HepG2 (cell line): ENCODE results near the gene PCYT2. TPM values are rescaled to one million over a fixed set of nuclear protein-coding genes. Genes with fewer than 3 reads are reported as not detected.

Experiments used
- ARID2 ChIP-seq: sonication (generic); formaldehyde crosslinking; IDR thresholded peaks from 2 replicates; pipeline ENCODE4 v1.8.1; 2022; ENCODE audit warnings: mild to moderate bottlenecking, missing genetic modification reagents, borderline replicate concordance
- ARNTL ChIP-seq: sonication (generic); formaldehyde crosslinking; IDR thresholded peaks from 2 replicates; pipeline ENCODE4 v1.4.0; 2020; ENCODE audit warnings: mild to moderate bottlenecking, missing genetic modification reagents
- ATRX ChIP-seq: sonication (generic); formaldehyde crosslinking; IDR thresholded peaks from 2 replicates; pipeline ENCODE4 v1.4.0; 2020; ENCODE audit warnings: missing genetic modification reagents, borderline replicate concordance
- CENPBD1 ChIP-seq: sonication (generic); formaldehyde crosslinking; IDR thresholded peaks from 2 replicates; pipeline ENCODE4 v1.8.0; 2022; ENCODE audit warnings: missing genetic modification reagents, low read depth, mild to moderate bottlenecking, borderline replicate concordance
- DNMT1 ChIP-seq: sonication (generic); formaldehyde crosslinking; IDR thresholded peaks from 2 replicates; pipeline ENCODE4 v1.5.1; 2020; ENCODE audit warnings: mild to moderate bottlenecking, missing genetic modification reagents
- DRAP1 ChIP-seq: IDR thresholded peaks from 2 replicates; pipeline ENCODE4 v1.6.1; 2016; ENCODE audit warnings: missing genetic modification reagents, missing compliant biosample characterization
- E2F5 ChIP-seq: sonication (generic); formaldehyde crosslinking; conservative IDR thresholded peaks from 2 replicates; pipeline ENCODE4 v1.4.0; 2020; ENCODE audit warnings: missing genetic modification reagents
- HCFC1 ChIP-seq: fragments of 150-350 bp; IDR thresholded peaks from 2 replicates; pipeline ENCODE4 v1.6.1; 2014; ENCODE audit warnings: low read depth, low read length
- HHEX ChIP-seq: IDR thresholded peaks from 2 replicates; pipeline ENCODE4 v1.6.1; 2016; ENCODE audit warnings: control low read depth
- JUNB ChIP-seq: sonication (generic); formaldehyde crosslinking; IDR thresholded peaks from 2 replicates; pipeline ENCODE4 v1.8.0; 2022; ENCODE audit warnings: missing genetic modification reagents, mild to moderate bottlenecking, borderline replicate concordance
- LBX2 ChIP-seq: sonication (generic); formaldehyde crosslinking; IDR thresholded peaks from 2 replicates; pipeline ENCODE4 v1.5.0; 2020; ENCODE audit warnings: missing genetic modification reagents, mild to moderate bottlenecking, borderline replicate concordance
- SKI ChIP-seq: fragments of 450-650 bp; IDR thresholded peaks from one replicate; pipeline ENCODE4 v1.6.1; 2018; ENCODE audit warnings: mild to moderate bottlenecking; ENCODE audit not compliant: partially characterized antibody
- SP2 ChIP-seq: sonication (generic); formaldehyde crosslinking; IDR thresholded peaks from 2 replicates; pipeline ENCODE4 v1.5.1; 2020; ENCODE audit warnings: mild to moderate bottlenecking, missing genetic modification reagents
- TRIM24 ChIP-seq: sonication (generic); formaldehyde crosslinking; IDR thresholded peaks from 2 replicates; pipeline ENCODE4 v1.8.0; 2022; ENCODE audit warnings: mild to moderate bottlenecking, missing genetic modification reagents
- USF2 ChIP-seq, 2 experiments: sonication (generic) in 1 of 2; formaldehyde crosslinking in 1 of 2; IDR thresholded peaks; 2 replicates each; pipeline versions ENCODE4 v1.5.1 to v1.6.1; 2011 to 2020; ENCODE audit warnings: borderline replicate concordance in 1 of 2, low read depth in 1 of 2, low read length in 1 of 2, mild to moderate bottlenecking in 1 of 2, missing genetic modification reagents in 1 of 2, moderate library complexity in 1 of 2
- XRCC5 ChIP-seq: fragments of 200-400 bp; formaldehyde crosslinking; optimal IDR thresholded peaks from 2 replicates; pipeline ENCODE3; 2017; ENCODE audit warnings: mild to moderate bottlenecking, low read length
- ZFP1 ChIP-seq: IDR thresholded peaks from 2 replicates; pipeline ENCODE4 v1.6.1; 2016
- ZNF264 ChIP-seq: sonication (generic); formaldehyde crosslinking; IDR thresholded peaks from 2 replicates; pipeline ENCODE4 v1.4.0; 2020; ENCODE audit warnings: missing genetic modification reagents
- ZNF451 ChIP-seq: sonication (generic); formaldehyde crosslinking; IDR thresholded peaks from 2 replicates; pipeline ENCODE4 v1.5.0; 2020; ENCODE audit warnings: mild to moderate bottlenecking, missing genetic modification reagents
- ZNF460 ChIP-seq: sonication (generic); formaldehyde crosslinking; IDR thresholded peaks from 2 replicates; pipeline ENCODE4 v1.5.1; 2020; ENCODE audit warnings: missing genetic modification reagents, mild to moderate bottlenecking, borderline replicate concordance
- ZNF543 ChIP-seq: sonication (generic); formaldehyde crosslinking; IDR thresholded peaks from 2 replicates; pipeline ENCODE4 v1.4.0; 2020; ENCODE audit warnings: mild to moderate bottlenecking, missing genetic modification reagents
- ZNF549 ChIP-seq: sonication (generic); formaldehyde crosslinking; IDR thresholded peaks from 2 replicates; pipeline ENCODE4 v1.5.0; 2020; ENCODE audit warnings: missing genetic modification reagents
- ZNF841 ChIP-seq: sonication (generic); formaldehyde crosslinking; IDR thresholded peaks from 2 replicates; pipeline ENCODE4 v1.8.1; 2023; ENCODE audit warnings: missing genetic modification reagents, borderline replicate concordance
- ZSCAN5A ChIP-seq: sonication (generic); formaldehyde crosslinking; IDR thresholded peaks from 2 replicates; pipeline ENCODE4 v1.8.0; 2022; ENCODE audit warnings: mild to moderate bottlenecking, missing genetic modification reagents, borderline replicate concordance
- polyA plus RNA-seq, 8 experiments: library from polyadenylated mRNA; depleted of rRNA in 3 of 8; stranded (reverse) in 7 of 8; unstranded in 1 of 8; fragments of >200 nt; fragmentation: Illumina TruSeq in 4 of 8; extraction: Trizol in 4 of 8; gene quantifications; 2 replicates each; pipeline versions ENCODE4 v1.2.1 to v1.2.3, GENCODE V29; 2011 to 2016; ENCODE audit warnings: low read depth in 4 of 8, missing spikeins in 1 of 8, mixed read lengths in 1 of 8; ENCODE audit not compliant: insufficient read depth in 1 of 8
- total RNA-seq, 5 experiments: library from RNA; depleted of rRNA; stranded (reverse); fragments of >200 nt; fragmentation: Illumina TruSeq; extraction: Trizol; gene quantifications; 2 replicates each; pipeline ENCODE4 v1.2.3, GENCODE V29; 2016; ENCODE audit warnings: low read depth in 1 of 5

Gene PCYT2
- total and polyA plus RNA-seq, 2 of the 13 experiments (the other 11 are each of a cell fraction or from before 2014, with no cell fraction given), result 147 to 297 TPM

GRCh38 chr17:81859906-81860755 is 51.1 kb downstream of the PCYT2 start, which contains the start of gene P4HB (continued):
- TF ChIP-seq HCFC1, result no peak
- peak; percentile 88 for TF ChIP-seq ARID2 (CRISPR knock-in tag)
- no peak for TF ChIP-seq ZNF460 (CRISPR knock-in tag)
- no peak for TF ChIP-seq ZNF549 (CRISPR knock-in tag)
- peak; percentile 71 for TF ChIP-seq SKI
- no peak for TF ChIP-seq JUNB
- TF ChIP-seq DRAP1 (CRISPR knock-in tag), result no peak; the same call in 1 of the 2 replicates
- no peak; the same call in 1 of the 2 replicates for TF ChIP-seq LBX2 (CRISPR knock-in tag)
- no peak; the same call in 1 of the 2 replicates for TF ChIP-seq ARNTL (CRISPR knock-in tag)
- peak; percentile 76 for TF ChIP-seq ZSCAN5A (CRISPR knock-in tag)
- no peak for TF ChIP-seq ZFP1
- TF ChIP-seq HHEX, result no peak
- no peak; the same call in 1 of the 2 replicates for TF ChIP-seq CENPBD1
- peak; percentile 66; the same call in 1 of the 2 replicates for TF ChIP-seq DNMT1 (CRISPR knock-in tag)
- TF ChIP-seq E2F5 (CRISPR knock-in tag), result peak; percentile 43; the same call in 1 of the 2 replicates
- TF ChIP-seq USF2 (IDR thresholded peaks at IDR 0.05; ENCODE audit: low read depth, low read length), result no peak
- TF ChIP-seq USF2 (CRISPR knock-in tag; IDR thresholded peaks at IDR 0.05; ENCODE audit: borderline replicate concordance), result no peak; the same call in 1 of the 2 replicates
- TF ChIP-seq ATRX, result no peak
- no peak; the same call in 1 of the 2 replicates for TF ChIP-seq ZNF264 (CRISPR knock-in tag)
- no peak for TF ChIP-seq TRIM24
- no peak for TF ChIP-seq SP2 (CRISPR knock-in tag)
- 0 out of 2 replicates have a peak, but pooled peaks have one; percentile 57 for TF ChIP-seq ZNF451 (CRISPR knock-in tag)
- peak; percentile 36 for TF ChIP-seq XRCC5
- 0 out of 2 replicates have a peak, but pooled peaks have one; percentile 72 for TF ChIP-seq ZNF543 (CRISPR knock-in tag)
- no peak for TF ChIP-seq ZNF841
